ENCODE results near the gene NECTIN4. TPM values are rescaled to one million over a fixed set of nuclear protein-coding genes. Genes with fewer than 3 reads are reported as not detected.

Gene NECTIN4
- total RNA-seq = 1.9 and 2.4 TPM in 2 replicates
- long read RNA-seq, partial matches to known transcripts = 0 of 2 reads
- long read RNA-seq, other reads (novel, unspliced or antisense) = 1 of 2 reads

GRCh38 chr1:161089251-161089924, at the start of gene NECTIN4:
Gene NECTIN4 (minus strand): TSS chr1:161089558. CDS start chr1:161089296, 262 bp downstream.
- H3K4me3 Mint-ChIP-seq (ENCODE audit: low read depth) = peak within 1 kb of the TSS; percentile 50
- no peak for DNase-seq (ENCODE audit: low spot score, unreplicated experiment)
- no peak for TF ChIP-seq CTCF (IDR thresholded peaks at IDR 0.05; ENCODE audit: unreplicated experiment)
- H3K4me1 Mint-ChIP-seq (ENCODE audit: low read depth) = peaks cover 18% of the 10 kb centered on the region
- no peaks in the 10 kb centered on the region for H3K27me3 Mint-ChIP-seq
- H3K27ac Mint-ChIP-seq = peak within 1 kb of the TSS; percentile 87
- H3K9me3 Mint-ChIP-seq (ENCODE audit: low read depth) = no peaks in the 10 kb centered on the region
- H3K36me3 Mint-ChIP-seq (ENCODE audit: insufficient read depth) = no peaks in the 10 kb centered on the region

DNA sequence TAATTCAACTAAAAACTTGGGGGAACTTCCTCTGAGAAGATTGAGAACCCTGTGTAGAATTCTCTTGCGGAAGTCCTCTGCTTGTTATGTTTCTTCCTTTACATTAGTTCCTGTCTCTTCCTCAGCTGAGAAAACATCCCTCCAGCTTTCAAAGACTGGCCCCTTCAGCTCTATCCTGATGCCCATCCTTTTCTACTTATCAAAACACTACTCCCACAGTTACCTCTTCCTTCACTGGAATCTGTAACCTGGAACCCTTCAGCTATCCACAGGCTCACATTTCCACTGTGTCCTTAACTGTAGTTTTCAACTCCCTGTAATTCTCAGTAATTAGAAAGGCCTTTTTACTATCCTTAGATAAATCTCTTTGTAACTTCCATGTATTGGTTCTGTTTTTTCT, 49.1 kb upstream of the NECTIN4 start:
- H3K9me3 Mint-ChIP-seq (ENCODE audit: low read depth) = no peaks in the 10 kb centered on the region
- H3K36me3 Mint-ChIP-seq (ENCODE audit: insufficient read depth) = no peaks in the 10 kb centered on the region
- H3K4me3 Mint-ChIP-seq (ENCODE audit: low read depth) = no peak overlapping the region
- no peak for DNase-seq (ENCODE audit: low spot score, unreplicated experiment)
- H3K4me1 Mint-ChIP-seq (ENCODE audit: low read depth) = peaks cover 3% of the 10 kb centered on the region
- H3K27ac Mint-ChIP-seq = peak overlapping the region; percentile 43
- H3K27me3 Mint-ChIP-seq = no peaks in the 10 kb centered on the region
- TF ChIP-seq CTCF (IDR thresholded peaks at IDR 0.05; ENCODE audit: unreplicated experiment) = no peak

GRCh38 chr1:161137881-161138280, 48.5 kb upstream of the NECTIN4 start:
- no peak overlapping the region for H3K27ac Mint-ChIP-seq
- no peak for DNase-seq (ENCODE audit: low spot score, unreplicated experiment)

GRCh38 chr1:161133220-161133740, 43.9 kb upstream of the NECTIN4 start:
- no peaks in the 10 kb centered on the region for H3K27me3 Mint-ChIP-seq
- peaks cover 6% of the 10 kb centered on the region for H3K36me3 Mint-ChIP-seq (ENCODE audit: insufficient read depth)
- H3K9me3 Mint-ChIP-seq (ENCODE audit: low read depth) = no peaks in the 10 kb centered on the region
- no peak overlapping the region for H3K27ac Mint-ChIP-seq
- H3K4me3 Mint-ChIP-seq (ENCODE audit: low read depth) = no peak overlapping the region
- TF ChIP-seq CTCF (IDR thresholded peaks at IDR 0.05; ENCODE audit: unreplicated experiment) = no peak
- peaks cover 24% of the 10 kb centered on the region for H3K4me1 Mint-ChIP-seq (ENCODE audit: low read depth)
- no peak for DNase-seq (ENCODE audit: low spot score, unreplicated experiment)

More at GRCh38 chr1:161137881-161138280, 48.5 kb upstream of the NECTIN4 start:
- Mint-ChIP-seq H3K4me3 (ENCODE audit: low read depth) (no peak overlapping the region), H3K36me3 (ENCODE audit: insufficient read depth) (no peaks in the 10 kb centered on the region), H3K27me3 (no peaks in the 10 kb centered on the region), H3K4me1 (ENCODE audit: low read depth) (peaks cover 3% of the 10 kb centered on the region), H3K9me3 (ENCODE audit: low read depth) (no peaks in the 10 kb centered on the region)
- TF ChIP-seq CTCF (IDR thresholded peaks at IDR 0.05; ENCODE audit: unreplicated experiment) = no peak

DNA sequence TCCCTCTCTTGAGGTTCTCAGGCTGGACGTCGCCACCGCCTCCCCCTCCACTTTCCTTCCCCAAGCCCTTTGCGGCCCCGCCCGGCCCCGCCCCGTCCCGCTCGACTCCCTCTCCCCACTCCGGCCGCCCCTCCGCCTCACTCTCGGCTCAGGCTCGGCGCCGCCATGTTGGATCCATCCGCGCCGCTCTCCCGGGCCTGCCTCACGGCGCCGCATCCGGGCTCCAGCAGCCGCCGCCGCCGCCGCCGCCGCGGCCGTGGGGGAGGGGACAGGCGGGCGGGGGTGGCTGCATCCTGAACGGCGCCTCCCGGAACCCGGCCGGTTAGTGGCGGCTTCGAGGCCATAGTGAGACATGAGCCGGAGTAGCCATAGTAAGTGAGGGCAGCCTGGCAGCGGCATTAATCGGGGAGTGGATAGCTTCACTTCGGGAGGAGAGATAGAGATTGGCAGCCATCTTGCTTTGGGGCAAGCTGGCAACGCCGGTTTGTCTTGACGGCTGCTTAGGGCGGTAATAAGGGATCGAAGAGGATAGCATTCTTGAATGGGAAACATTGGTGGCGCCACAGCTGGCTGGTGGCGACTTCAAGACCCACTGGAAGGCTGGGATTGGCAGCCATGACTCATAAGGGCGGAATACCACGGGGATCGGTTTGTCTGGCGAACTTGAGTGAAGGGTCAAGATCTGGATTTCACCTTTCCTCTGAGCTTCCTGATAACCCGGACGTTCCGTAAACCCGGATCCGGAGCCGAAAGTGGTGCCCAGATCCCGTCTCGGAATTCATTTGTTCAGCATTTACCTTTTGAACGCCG, 43.3 kb upstream of the NECTIN4 start, which contains the start of gene DEDD:
Gene DEDD, minus strand, starts transcription at position 258 of the 810 bp plus-strand sequence. CDS start 8,205 bp downstream, outside the sequence.
- Mint-ChIP-seq H3K4me1 (ENCODE audit: low read depth) (peaks cover 28% of the 10 kb centered on the region), H3K4me3 (ENCODE audit: low read depth) (no peak within 1 kb of the TSS), H3K36me3 (ENCODE audit: insufficient read depth) (peaks cover 8% of the 10 kb centered on the region), H3K9me3 (ENCODE audit: low read depth) (no peaks in the 10 kb centered on the region), H3K27ac (peak within 1 kb of the TSS; percentile 90), H3K27me3 (no peaks in the 10 kb centered on the region)
- TF ChIP-seq CTCF (IDR thresholded peaks at IDR 0.05; ENCODE audit: unreplicated experiment) = no peak
- DNase-seq (ENCODE audit: low spot score, unreplicated experiment) = peak; percentile 83

All from progenitor cell of endocrine pancreas (in vitro differentiated cells).